GM19099 (cell line): ENCODE measurements around the gene PLEKHA6.

ENCODE experiments used
- POLR2A ChIP-seq: IDR thresholded peaks from 3 replicates; pipeline ENCODE4 v1.6.1; 2011; ENCODE audit warnings: low read depth; ENCODE audit not compliant: insufficient read length; ENCODE audit errors: extremely low read depth

PLEKHA6 gene

DNA sequence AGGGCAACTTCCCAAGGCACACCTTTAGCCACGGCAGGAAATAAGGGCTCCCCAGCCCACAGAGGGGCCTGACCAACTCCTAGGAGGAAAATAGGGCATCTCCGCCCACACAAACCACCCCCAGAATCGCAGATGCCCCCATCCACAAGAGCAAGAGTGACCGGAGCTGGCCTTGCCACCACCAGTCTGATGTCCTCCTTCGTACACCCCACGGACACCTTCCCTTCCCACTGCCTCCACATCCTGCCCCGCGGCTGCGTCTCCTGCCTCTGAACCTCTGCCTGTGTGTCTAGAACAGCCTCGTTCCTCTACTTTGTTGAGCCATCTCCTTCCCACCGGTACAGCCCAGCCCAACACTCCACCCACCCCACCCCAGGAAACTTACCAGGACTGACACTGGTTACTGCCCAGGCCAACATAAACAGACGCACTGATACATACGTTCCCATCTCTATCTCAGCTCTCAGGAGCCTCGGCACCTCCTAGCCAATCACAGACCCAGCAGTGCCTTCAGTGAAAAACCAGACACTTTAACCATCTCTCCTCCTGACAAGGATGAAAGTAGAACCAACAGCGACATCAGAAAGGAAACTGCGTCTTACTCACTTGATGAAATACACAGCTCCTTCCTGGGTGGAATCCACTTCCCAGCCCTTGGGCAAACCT is 7.6 kb upstream of the PLEKHA6 start:
- TF ChIP-seq POLR2A: no peak

- TF ChIP-seq POLR2A: no peak
These were observed 7.0 kb upstream of the PLEKHA6 start for GRCh38 chr1:204366759-204367158.

- no peak for TF ChIP-seq POLR2A
These were observed 3.8 kb upstream of the PLEKHA6 start for GRCh38 chr1:204363335-204364114.

GRCh38 chr1:204362984-204363334 is 3.2 kb upstream of the PLEKHA6 start:
- TF ChIP-seq POLR2A: no peak

- TF ChIP-seq POLR2A: no peak
These were observed 2.1 kb upstream of the PLEKHA6 start for GRCh38 chr1:204361781-204362180.

- no peak for TF ChIP-seq POLR2A
These were observed 1.6 kb upstream of the PLEKHA6 start for GRCh38 chr1:204361341-204361771.

DNA sequence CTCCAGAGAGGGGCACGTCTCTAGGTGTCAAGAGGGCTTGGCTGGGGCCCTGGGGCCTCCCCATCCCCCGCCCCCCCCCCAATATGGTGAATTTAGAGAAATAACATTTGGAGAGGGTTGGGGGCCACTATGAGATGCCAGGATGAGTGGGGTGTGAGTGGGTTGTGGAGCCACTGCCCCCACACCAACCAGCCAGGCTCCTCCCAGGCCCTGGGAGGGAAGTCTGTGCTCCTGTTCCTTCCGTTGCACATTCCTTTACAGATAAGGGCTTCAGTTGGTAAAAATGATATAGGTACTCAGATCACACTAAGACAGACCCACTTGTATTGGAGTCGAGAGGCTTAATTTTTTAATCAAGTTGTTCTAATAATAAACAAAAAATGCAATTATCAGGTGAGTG is 585 bp upstream of the PLEKHA6 start:
- no peak for TF ChIP-seq POLR2A

GRCh38 chr1:204359131-204359473 is 627 bp downstream of the PLEKHA6 start:
- no peak for TF ChIP-seq POLR2A

DNA sequence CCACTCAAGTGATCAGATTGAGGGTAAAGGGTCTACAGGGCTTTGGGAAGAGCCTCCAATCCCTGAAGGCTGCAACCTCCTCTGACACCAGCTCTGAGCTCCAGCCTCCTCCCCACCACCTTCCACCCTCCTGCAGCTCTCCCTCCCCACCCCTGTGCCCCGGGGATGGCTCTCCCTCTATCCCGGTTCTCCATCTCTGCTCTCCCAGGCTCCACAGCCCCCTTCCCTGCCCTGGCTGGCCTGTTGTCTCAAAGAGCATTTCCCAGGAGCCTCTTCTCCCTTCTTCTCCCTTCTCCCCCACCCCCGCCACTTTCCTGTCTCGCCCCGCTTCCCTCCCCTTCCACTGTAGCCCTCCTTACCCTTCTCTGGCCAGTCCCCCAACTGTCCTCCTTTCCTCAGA is 1.1 kb downstream of the PLEKHA6 start:
- no peak for TF ChIP-seq POLR2A

GRCh38 chr1:204357551-204358490 is 1.9 kb downstream of the PLEKHA6 start:
- no peak for TF ChIP-seq POLR2A

GRCh38 chr1:204356997-204357396 is 2.7 kb downstream of the PLEKHA6 start:
- no peak for TF ChIP-seq POLR2A

DNA sequence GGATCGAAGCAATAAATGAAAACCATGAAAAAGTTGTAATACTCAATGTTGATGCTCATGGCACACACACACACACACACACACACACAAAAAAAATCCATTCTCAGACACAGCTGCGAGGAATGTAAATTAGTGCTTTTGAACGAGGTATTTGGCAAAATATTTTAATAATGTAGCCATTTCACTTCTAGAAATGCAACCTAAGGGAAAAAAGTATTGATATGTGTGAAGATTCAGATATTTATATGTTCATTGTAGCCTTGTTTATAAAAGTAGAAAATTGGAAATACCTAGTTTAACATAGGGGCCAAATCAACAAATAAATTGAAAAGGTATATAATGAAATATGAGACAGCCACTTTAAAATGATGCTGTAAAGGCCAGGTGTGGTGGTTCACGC is 3.8 kb downstream of the PLEKHA6 start:
- no peak for TF ChIP-seq POLR2A

DNA sequence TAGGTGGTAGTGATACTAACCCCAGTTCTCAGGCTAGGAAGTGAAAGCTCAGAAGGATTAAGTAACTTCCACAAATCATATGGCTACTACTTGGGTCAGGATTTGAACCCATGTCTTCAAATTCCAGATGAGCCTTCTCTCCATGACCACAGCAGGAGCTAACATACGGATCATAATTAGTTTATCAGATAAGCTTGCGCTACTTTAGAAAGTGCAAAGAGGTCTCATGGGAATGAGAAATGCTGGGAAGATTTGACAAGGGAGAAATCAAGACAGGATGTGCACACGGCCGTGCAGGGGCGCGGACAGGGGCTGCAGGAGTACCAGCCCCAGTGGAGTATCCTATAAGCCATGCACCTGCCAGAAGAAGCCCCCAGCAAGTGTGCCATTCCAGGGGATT is 5.2 kb downstream of the PLEKHA6 start:
- no peak for TF ChIP-seq POLR2A

- TF ChIP-seq POLR2A: no peak
These were observed 6.4 kb downstream of the PLEKHA6 start for GRCh38 chr1:204353213-204353910.
